NK-92 (cell line): ENCODE results near the gene TCEAL5.
"Not testable (repeated sequence)": the region's sequence is repeated elsewhere in the genome, so short reads cannot be mapped to it uniquely, and the experiment has no call there.

ENCODE experiments used
- DNase-seq: peaks from one replicate; lab custom pipeline; 2025; ENCODE audit not compliant: unreplicated experiment; lab: John Stamatoyannopoulos, UW

Gene TCEAL5

DNA sequence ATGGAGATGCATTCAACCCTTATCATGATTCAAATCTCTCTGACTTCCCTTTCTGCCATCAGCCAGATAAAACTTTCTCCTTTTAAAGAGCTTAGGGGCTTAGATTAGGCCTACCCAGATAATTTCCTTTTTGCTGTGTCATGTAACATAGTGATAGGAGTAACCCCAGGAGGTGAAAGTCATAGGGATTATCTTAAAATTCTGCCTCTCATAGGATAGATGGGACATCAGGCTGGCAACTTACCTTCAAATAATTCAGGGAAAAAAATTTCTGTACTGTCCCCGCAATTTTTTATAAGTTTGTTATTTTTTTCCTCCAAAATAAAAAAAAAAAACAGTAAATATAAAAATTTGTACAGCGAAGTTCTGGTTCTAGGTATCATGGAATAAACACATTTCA, 40.9 kb downstream of the TCEAL5 start:
- not testable (repeated sequence) for DNase-seq

GRCh38 chrX:103234869-103235268, 41.7 kb downstream of the TCEAL5 start:
- DNase-seq: no peak

DNA sequence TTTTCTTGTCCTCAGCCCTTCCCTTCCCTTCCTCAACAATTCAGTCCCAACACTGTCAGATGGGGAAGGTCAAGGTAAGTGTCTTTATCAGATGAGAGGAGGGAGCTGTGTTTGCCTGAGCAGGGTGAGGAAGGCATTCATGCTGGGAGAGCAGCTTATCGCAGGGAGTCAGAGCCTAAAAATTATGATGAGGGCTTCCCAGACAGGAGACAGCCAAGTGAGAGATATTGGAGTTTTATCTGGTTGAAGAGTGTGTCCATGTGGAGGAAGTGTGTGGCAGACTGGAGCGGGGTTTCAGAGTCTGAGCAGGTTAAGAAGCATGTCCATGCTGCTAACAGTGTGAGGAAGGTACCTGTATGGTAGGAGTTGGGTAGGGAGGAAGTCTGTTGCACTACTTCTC, 43.3 kb downstream of the TCEAL5 start:
- no peak for DNase-seq

GRCh38 chrX:103225918-103226317, 50.6 kb downstream of the TCEAL5 start:
- not testable (repeated sequence) for DNase-seq
